GM06990 (cell line): Measurements from ENCODE around the gene SMARCAL1.

Experiments used
- DNase-seq: peaks from one replicate; pipeline ENCODE4 v3.0.0-alpha.2; 2011; ENCODE audit not compliant: insufficient read length; ENCODE audit errors: extremely low read depth
- H3K27me3 ChIP-seq: replicated peaks from 2 replicates; pipeline ENCODE4 v1.6.0; 2011; ENCODE audit warnings: low read length; ENCODE audit not compliant: control insufficient read depth, insufficient read depth
- H3K36me3 ChIP-seq: 2 replicates; pipeline ENCODE4 v1.5.1; 2011; ENCODE audit warnings: low read length; ENCODE audit not compliant: control insufficient read depth, insufficient read depth
- H3K4me3 ChIP-seq: replicated peaks from 2 replicates; pipeline ENCODE4 v1.5.1; 2011; ENCODE audit warnings: low read depth, mild to moderate bottlenecking, control low read depth, low read length
- TF ChIP-seq, protein P1 (sequence below): IDR thresholded peaks from 2 replicates; pipeline ENCODE4 v1.5.1; 2011; ENCODE audit warnings: low read length, control low read depth, mild to moderate bottlenecking, inconsistent platforms; ENCODE audit not compliant: insufficient read depth, poor library complexity, severe bottlenecking

SMARCAL1 gene

DNA sequence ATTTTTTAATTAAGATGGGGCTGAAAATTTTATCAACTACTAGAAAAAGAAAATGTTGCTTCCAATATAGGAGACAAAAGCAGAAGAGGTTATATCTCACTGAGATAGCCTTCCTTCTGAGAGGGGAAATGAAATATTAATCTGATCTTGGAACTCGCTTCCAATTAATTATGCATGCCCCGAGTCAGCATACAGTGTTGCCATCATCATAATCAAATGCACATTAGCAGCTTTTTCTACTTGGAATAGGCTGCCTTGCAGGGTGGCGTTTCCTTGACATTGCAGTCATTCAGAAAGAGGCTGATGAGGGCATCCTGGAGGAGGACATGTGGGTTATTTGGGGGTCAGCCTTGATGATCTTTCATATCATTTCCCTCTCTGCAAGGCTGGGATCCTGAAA, 67.9 kb downstream of the SMARCAL1 start:
- TF ChIP-seq, protein P1, sequence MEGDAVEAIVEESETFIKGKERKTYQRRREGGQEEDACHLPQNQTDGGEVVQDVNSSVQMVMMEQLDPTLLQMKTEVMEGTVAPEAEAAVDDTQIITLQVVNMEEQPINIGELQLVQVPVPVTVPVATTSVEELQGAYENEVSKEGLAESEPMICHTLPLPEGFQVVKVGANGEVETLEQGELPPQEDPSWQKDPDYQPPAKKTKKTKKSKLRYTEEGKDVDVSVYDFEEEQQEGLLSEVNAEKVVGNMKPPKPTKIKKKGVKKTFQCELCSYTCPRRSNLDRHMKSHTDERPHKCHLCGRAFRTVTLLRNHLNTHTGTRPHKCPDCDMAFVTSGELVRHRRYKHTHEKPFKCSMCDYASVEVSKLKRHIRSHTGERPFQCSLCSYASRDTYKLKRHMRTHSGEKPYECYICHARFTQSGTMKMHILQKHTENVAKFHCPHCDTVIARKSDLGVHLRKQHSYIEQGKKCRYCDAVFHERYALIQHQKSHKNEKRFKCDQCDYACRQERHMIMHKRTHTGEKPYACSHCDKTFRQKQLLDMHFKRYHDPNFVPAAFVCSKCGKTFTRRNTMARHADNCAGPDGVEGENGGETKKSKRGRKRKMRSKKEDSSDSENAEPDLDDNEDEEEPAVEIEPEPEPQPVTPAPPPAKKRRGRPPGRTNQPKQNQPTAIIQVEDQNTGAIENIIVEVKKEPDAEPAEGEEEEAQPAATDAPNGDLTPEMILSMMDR: no peak
- peaks cover 10% of the 10 kb centered on the region for H3K36me3 ChIP-seq
- no peak overlapping the region for H3K4me3 ChIP-seq
- H3K27me3 ChIP-seq: no peaks in the 10 kb centered on the region
- DNase-seq: no peak

DNA sequence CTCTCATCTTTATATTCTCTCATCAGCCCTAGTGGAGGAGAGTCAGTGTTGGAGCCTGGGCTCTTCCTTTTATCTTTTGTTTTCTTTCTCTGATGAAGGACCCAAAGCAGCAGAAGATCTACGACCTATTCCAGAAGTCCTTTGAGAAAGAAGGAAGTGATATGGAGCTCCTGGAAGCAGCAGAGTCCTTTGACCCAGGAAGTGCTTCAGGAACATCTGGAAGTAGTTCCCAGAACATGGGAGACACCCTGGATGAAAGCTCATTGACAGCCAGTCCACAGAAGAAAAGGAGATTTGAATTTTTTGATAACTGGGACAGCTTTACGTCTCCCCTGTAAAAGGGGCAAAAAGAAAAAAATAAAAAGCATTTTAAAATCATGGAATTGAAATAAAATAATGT, 70.4 kb downstream of the SMARCAL1 start:
- no peak overlapping the region for H3K4me3 ChIP-seq
- TF ChIP-seq, protein P1: no peak
- H3K36me3 ChIP-seq: peaks cover 5% of the 10 kb centered on the region
- H3K27me3 ChIP-seq: no peaks in the 10 kb centered on the region
- DNase-seq: no peak

DNA sequence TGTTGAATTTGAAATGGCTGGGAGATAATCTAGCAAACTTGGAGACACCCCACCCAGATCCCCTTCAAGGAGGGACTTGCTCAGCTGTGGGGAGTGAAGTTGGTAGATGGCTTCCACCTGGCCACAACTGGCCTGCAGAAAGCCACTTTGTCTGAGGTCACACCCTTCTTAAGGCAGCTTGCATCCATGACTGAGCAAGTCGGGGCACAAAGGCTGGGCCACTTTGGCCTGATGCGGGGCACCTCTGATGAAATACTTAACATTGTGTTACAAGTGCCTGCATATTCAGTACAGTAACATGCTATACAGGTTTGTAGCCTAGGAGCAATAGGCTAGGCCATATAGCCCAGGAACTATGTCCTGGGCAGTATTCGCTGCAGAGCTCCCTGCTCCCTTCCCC, 73.0 kb downstream of the SMARCAL1 start:
- Histone ChIP-seq H3K4me3 (no peak overlapping the region), H3K27me3 (no peaks in the 10 kb centered on the region), H3K36me3 (no peaks in the 10 kb centered on the region)
- TF ChIP-seq, protein P1: no peak
- DNase-seq: no peak

DNA sequence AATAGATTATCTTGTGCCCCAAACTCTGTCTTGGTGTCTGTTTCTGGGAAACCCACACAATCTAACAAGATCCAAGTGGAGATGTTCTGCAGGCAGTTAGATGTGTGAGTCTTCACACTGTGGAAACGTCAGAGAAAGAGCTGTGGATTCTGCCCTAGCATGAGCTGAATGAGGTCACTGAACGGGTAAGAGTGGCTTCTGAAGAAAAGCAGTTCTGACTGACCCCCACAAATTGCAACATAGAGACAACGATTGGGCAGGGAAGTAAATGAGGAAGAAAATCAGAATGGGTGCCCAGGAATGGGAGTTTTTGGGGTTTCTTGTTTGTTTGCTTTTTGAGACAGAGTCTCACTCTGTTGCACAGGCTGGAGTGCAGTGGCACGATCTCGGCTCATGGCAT, 73.5 kb downstream of the SMARCAL1 start:
- Histone ChIP-seq H3K4me3 (no peak overlapping the region), H3K36me3 (no peaks in the 10 kb centered on the region), H3K27me3 (no peaks in the 10 kb centered on the region)
- TF ChIP-seq, protein P1: no peak
- no peak for DNase-seq

DNA sequence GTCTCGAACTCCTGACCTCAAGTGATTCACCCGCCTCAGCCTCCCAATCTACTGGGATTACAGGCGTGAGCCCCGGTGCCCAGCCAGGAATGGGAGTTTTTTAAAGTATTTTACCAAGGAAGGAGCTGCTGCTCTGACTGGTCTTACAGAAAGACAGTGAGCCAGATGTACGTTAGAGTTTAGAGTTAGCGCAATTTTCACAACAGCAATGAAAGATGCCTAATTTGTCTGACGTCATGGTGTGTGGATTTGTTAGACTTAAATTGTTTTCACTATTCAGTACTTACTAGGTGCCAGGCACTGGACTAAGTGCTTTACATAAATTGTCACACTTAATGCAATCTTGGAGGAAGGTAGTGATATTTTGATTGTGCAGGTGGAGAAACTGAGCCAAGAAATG, 74.0 kb downstream of the SMARCAL1 start:
- TF ChIP-seq, protein P1: no peak
- Histone ChIP-seq H3K4me3 (no peak overlapping the region), H3K36me3 (no peaks in the 10 kb centered on the region), H3K27me3 (no peaks in the 10 kb centered on the region)
- no peak for DNase-seq

DNA sequence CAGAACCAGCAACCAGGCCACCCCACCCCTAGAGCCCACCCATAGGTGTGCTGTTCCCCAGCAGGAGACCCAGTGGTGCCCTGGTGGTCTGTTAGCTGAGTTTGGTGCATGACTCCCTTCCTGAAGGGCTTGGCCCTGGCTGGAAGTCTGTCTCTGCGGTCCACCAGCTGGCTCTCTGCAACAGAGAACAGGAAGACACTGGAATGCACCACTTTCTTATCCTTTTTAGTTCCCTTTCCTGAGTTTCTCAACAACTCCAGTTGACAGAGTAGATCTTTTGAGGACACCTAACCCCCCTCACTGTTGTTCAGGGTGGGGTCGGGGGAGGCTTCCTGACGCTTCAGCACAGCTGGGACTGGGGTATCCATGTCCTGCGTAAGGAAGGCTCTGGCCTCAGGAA, 74.4 kb downstream of the SMARCAL1 start:
- Histone ChIP-seq H3K4me3 (no peak overlapping the region), H3K27me3 (no peaks in the 10 kb centered on the region), H3K36me3 (no peaks in the 10 kb centered on the region)
- TF ChIP-seq, protein P1: no peak
- DNase-seq: no peak
